Esophagus muscularis mucosa (tissue), 4 donors: ENCODE data around the gene MYO9B. TPM values are rescaled to one million over a fixed set of nuclear protein-coding genes. Genes with fewer than 3 reads are reported as not detected.

Experiments
- DNase-seq: peaks from one replicate; pipeline ENCODE4 v3.0.0-alpha.2; 2017; ENCODE audit errors: extremely low spot score
- H3K27ac ChIP-seq, 4 donors: fragments of 200-600 bp; sonication (generic); replicated peaks in 1 of 4; 1 replicate in 3 of 4; 2 replicates in 1 of 4; pipeline ENCODE4 v1.5.1; 2016 to 2019; ENCODE audit warnings: mild to moderate bottlenecking in 1 of 4
- H3K27me3 ChIP-seq, 4 donors: fragments of 200-600 bp; sonication (generic); one replicate each; pipeline versions ENCODE4 v1.5.1 to v1.6.0; 2016 to 2019
- H3K36me3 ChIP-seq, 4 donors: fragments of 200-600 bp; sonication (generic); one replicate each; pipeline ENCODE4 v1.5.1; 2016 to 2019
- H3K4me1 ChIP-seq, 4 donors: fragments of 200-600 bp; sonication (generic); one replicate each; pipeline ENCODE4 v1.5.1; 2016 to 2019
- H3K4me3 ChIP-seq, 4 donors: fragments of 200-600 bp; sonication (generic); 1 replicate in 2 of 4; 2 replicates in 2 of 4; pipeline ENCODE4 v1.5.1; 2016 to 2019; ENCODE audit warnings: mild to moderate bottlenecking in 4 of 4, moderate library complexity in 1 of 4
- H3K9me3 ChIP-seq, 4 donors: fragments of 200-600 bp; sonication (generic); 1 replicate in 3 of 4; 2 replicates in 1 of 4; pipeline ENCODE4 v1.5.1; 2016 to 2019
- CTCF ChIP-seq, 3 experiments: fragments of 200-600 bp in 2 of 3; fragments of 450-650 bp in 1 of 3; sonication (generic) in 2 of 3; IDR thresholded peaks; one replicate each; pipeline ENCODE4 v1.5.1; 2017 to 2019; ENCODE audit warnings: antibody characterized with exemption in 3 of 3, mild to moderate bottlenecking in 2 of 3, moderate library complexity in 1 of 3
- EP300 ChIP-seq: sonication (generic); formaldehyde crosslinking; IDR thresholded peaks from one replicate; pipeline ENCODE4 v1.6.1; 2017; ENCODE audit warnings: antibody characterized with exemption
- POLR2A ChIP-seq: fragments of 450-650 bp; IDR thresholded peaks from one replicate; pipeline ENCODE4 v1.6.1; 2017; ENCODE audit warnings: antibody characterized with exemption, moderate library complexity, mild to moderate bottlenecking, low read depth
- POLR2AphosphoS5 ChIP-seq, 2 donors: sonication (generic); formaldehyde crosslinking; IDR thresholded peaks; one replicate each; pipeline ENCODE4 v1.6.1; 2017; ENCODE audit warnings: antibody characterized with exemption in 2 of 2
- WGBS: methylation state at CpG from one replicate; pipeline ENCODE4 v1.1.5; 2018; 5-methylcytosine and 5-hydroxymethylcytosine counted together
- intact Hi-C: fragments of 100-400 bp; cut with DNase I; formaldehyde crosslinking; loops from one replicate; pipeline ENCODE4 v1.15.1; 2023
- total RNA-seq, 4 donors: library from RNA; depleted of rRNA; stranded (reverse); fragments of >200 nt; gene quantifications; one replicate each; pipeline versions ENCODE4 v1.1.0 to v1.2.1, GENCODE V29; 2016

Gene MYO9B
- total RNA-seq, 4 donors from 2014 or later, result 52.6 to 73.3 (median 57.7) TPM

- intact Hi-C loops, result no loop called here
- TF ChIP-seq CTCF (IDR thresholded peaks at IDR 0.05) (no peak), EP300 (no peak), POLR2AphosphoS5 (IDR thresholded peaks at IDR 0.05) (no peak), POLR2A (no peak)
- H3K9me3 ChIP-seq, result no peaks in the 10 kb centered on the region
- H3K27me3 ChIP-seq, result peaks cover 0 to 68% (median 14%) of the 10 kb centered on the region in 4 donors
- DNase-seq, result no peak
- 79% methylated on average over 6 of the region's 6 CpGs for WGBS
- no peak overlapping the region for H3K27ac ChIP-seq
- peaks cover 0 to 7% (median 3%) of the 10 kb centered on the region in 4 donors for H3K4me1 ChIP-seq
- H3K4me3 ChIP-seq, result no peak overlapping the region
- H3K36me3 ChIP-seq, result no peaks in the 10 kb centered on the region
These were observed 43.8 kb upstream of the MYO9B start for GRCh38 chr19:17031741-17032140.

- intact Hi-C loops, result no loop called here
- no peaks in the 10 kb centered on the region for H3K36me3 ChIP-seq
- no peak for DNase-seq
- no peaks in the 10 kb centered on the region for H3K4me1 ChIP-seq
- TF ChIP-seq CTCF (IDR thresholded peaks at IDR 0.05), result no peak
- TF ChIP-seq POLR2AphosphoS5 (IDR thresholded peaks at IDR 0.05), result no peak
- no peak for TF ChIP-seq POLR2A
- TF ChIP-seq EP300, result no peak
- H3K4me3 ChIP-seq, result no peak overlapping the region
- H3K9me3 ChIP-seq, result no peaks in the 10 kb centered on the region
- WGBS, result 75% methylated on average over 8 of the region's 15 CpGs
- peaks cover 0 to 58% (median 0%) of the 10 kb centered on the region in 4 donors for H3K27me3 ChIP-seq
- H3K27ac ChIP-seq, result no peak overlapping the region
These were observed 39.6 kb upstream of the MYO9B start for GRCh38 chr19:17035842-17036424.

- 87% methylated on average over 3 of the region's 4 CpGs for WGBS
- Histone ChIP-seq H3K4me3 (no peak overlapping the region), H3K4me1 (no peaks in the 10 kb centered on the region), H3K36me3 (no peaks in the 10 kb centered on the region), H3K9me3 (no peaks in the 10 kb centered on the region), H3K27me3 (peaks cover 0 to 55% (median 0%) of the 10 kb centered on the region in 4 donors), H3K27ac (no peak overlapping the region)
- no peak for DNase-seq
- no peak for TF ChIP-seq CTCF (IDR thresholded peaks at IDR 0.05)
- TF ChIP-seq POLR2AphosphoS5 (IDR thresholded peaks at IDR 0.05), result no peak
- TF ChIP-seq POLR2A, result no peak
- no peak for TF ChIP-seq EP300
- intact Hi-C loops, result no loop called here
These were observed 38.9 kb upstream of the MYO9B start for GRCh38 chr19:17036640-17037039.

- intact Hi-C loops, result no loop called here
- TF ChIP-seq EP300 (no peak), POLR2AphosphoS5 (IDR thresholded peaks at IDR 0.05) (no peak), POLR2A (no peak), CTCF (IDR thresholded peaks at IDR 0.05) (no peak)
- 91% methylated on average over 6 of the region's 6 CpGs for WGBS
- Histone ChIP-seq H3K9me3 (no peaks in the 10 kb centered on the region), H3K36me3 (no peaks in the 10 kb centered on the region), H3K4me1 (peaks cover 0 to 3% (median 1%) of the 10 kb centered on the region in 4 donors), H3K4me3 (no peak overlapping the region), H3K27ac (no peak overlapping the region), H3K27me3 (peaks cover 0 to 61% (median 0%) of the 10 kb centered on the region in 4 donors)
- DNase-seq, result no peak
These were observed 38.4 kb upstream of the MYO9B start for GRCh38 chr19:17037184-17037583.
